ENCODE data around the gene STN1. TPM values are rescaled to one million over a fixed set of nuclear protein-coding genes. Genes with fewer than 3 reads are reported as not detected.
A peak's percentile ranks its signal among the peaks of the same experiment; 100 is the strongest.
"Not testable (repeated sequence)": the region's sequence is repeated elsewhere in the genome, so short reads cannot be mapped to it uniquely, and the experiment has no call there.

Gene STN1
- total RNA-seq, 2 experiments from 2014 or later: 53.3 to 54.8 TPM

DNA sequence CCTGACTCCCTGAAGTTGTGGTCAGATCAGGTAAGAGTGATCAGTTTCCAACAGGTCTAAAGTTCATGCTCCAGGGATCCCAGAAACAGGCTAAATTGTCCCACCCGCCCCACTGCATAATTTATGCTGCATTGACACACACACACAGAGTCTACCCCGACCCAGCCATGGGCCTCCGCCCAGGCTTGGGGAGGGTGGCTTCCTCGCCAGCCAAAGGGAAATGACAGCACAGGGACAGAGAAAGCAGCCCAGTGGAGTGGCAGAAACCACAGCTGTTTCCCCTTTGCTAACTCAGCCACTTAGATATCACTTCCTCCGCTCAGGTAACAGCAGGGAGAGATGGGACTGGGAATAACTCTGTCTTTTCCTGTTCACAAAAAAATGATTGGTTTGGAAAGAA lies 72.0 kb downstream of the STN1 start:
- Mint-ChIP-seq H3K36me3 (ENCODE audit: low read depth) (no peaks in the 10 kb centered on the region), H3K27me3 (ENCODE audit: low read depth) (no peaks in the 10 kb centered on the region), H3K4me3 (no peak overlapping the region), H3K9me3 (no peaks in the 10 kb centered on the region), H3K27ac (no peak overlapping the region), H3K4me1 (ENCODE audit: low read depth) (peaks cover 17% of the 10 kb centered on the region)
- DNase-seq: peak; percentile 61
- CTCF ChIA-PET: interaction anchor here (0.7 to 3.4 kb wide), 4 partner anchors 9 to 1166 kb away, joined by 3 to 26 read pairs (median 4); partner anchors contain the start of gene SH3PXD2A
- intact Hi-C loops (cut with micrococcal nuclease): no loop called here

DNA sequence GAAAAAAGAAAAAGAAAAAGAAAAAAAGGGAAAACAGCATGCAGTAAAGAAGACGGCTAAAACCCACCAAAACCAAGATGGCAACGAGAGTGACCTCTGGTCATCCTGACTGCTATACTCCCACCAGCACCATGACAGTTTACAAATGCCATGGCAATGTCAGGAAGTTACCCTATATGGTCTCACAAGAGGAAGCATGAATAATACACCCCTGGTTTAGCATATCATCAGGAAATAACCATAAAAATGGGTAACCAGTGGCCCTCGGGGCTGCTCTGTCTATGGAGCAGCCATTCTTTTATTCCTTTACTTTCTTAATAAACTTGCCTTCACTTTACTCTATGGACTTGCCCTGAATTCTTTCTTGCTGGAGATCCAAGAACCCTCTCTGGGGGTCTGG lies 72.6 kb downstream of the STN1 start:
- CTCF ChIA-PET; H3K27me3 Mint-ChIP-seq (ENCODE audit: low read depth); H3K4me3 Mint-ChIP-seq; intact Hi-C loops (cut with micrococcal nuclease); H3K36me3 Mint-ChIP-seq (ENCODE audit: low read depth); H3K9me3 Mint-ChIP-seq; DNase-seq; H3K27ac Mint-ChIP-seq: not testable (repeated sequence)
- H3K4me1 Mint-ChIP-seq (ENCODE audit: low read depth): peaks cover 17% of the 10 kb centered on the region

DNA sequence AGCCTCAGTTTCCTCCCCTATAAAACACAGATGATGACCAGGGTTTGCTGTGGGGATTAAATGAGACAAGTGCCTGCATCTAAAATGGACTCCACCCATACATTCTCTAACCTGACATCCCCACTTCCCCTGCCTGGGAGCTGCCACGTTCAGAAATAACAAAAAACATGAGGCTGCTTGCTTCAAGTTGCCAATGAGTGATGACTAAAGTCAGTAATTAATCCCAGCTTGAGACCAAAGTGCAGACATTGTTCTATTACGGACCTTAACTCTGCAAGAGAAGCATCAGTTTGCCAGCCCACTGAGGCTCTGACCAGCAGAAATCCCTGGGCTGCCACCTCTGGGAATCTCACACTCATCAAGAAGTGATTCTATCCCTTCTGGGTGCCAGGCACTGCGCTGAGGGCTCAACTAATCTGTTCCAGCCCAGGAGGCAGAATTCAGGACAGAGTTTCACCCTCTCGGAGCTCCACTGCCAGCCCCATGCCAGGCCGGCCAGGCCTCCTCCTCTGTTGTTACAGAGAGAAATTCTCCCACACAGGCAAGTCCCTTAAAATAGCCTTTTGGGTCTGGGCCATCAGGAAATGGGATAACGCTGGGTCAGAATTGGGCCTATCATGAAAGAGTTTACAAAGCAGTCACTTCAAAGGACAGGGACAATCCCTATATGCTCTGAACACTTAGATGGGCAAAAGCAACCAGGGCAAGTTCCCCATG lies 74.0 kb downstream of the STN1 start:
- Mint-ChIP-seq H3K36me3 (ENCODE audit: low read depth) (no peaks in the 10 kb centered on the region), H3K27me3 (ENCODE audit: low read depth) (no peaks in the 10 kb centered on the region), H3K4me1 (ENCODE audit: low read depth) (peaks cover 17% of the 10 kb centered on the region), H3K4me3 (no peak overlapping the region), H3K9me3 (no peaks in the 10 kb centered on the region), H3K27ac (no peak overlapping the region)
- intact Hi-C loops (cut with micrococcal nuclease): no loop called here
- DNase-seq: no peak
- CTCF ChIA-PET: interaction anchor here (1.7 kb wide), 1 partner anchor 131 kb away, joined by 6 read pairs; no protein-coding TSS in a partner anchor

DNA sequence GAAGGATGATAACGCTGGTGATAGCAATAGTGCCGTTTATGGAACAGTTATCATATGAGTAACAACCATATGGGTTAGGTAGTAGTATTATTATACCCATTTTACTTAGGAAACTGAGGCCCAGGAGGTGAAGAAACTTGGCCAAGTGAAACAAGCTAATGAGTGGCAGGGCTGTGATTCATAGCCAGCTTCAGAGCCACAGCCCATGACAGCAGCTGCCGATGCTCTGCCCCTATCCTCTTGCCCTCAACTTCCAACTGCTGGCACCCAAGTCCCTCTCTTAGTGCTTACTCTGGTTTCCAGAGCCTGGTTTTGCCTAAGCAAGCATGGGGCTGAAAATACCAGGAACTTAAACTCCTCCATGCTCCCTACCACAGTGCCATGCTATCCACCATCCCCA lies 74.9 kb downstream of the STN1 start:
- no peak for DNase-seq
- H3K9me3 Mint-ChIP-seq: no peaks in the 10 kb centered on the region
- intact Hi-C loops (cut with micrococcal nuclease): no loop called here
- no peaks in the 10 kb centered on the region for H3K27me3 Mint-ChIP-seq (ENCODE audit: low read depth)
- peaks cover 17% of the 10 kb centered on the region for H3K4me1 Mint-ChIP-seq (ENCODE audit: low read depth)
- H3K4me3 Mint-ChIP-seq: no peak overlapping the region
- CTCF ChIA-PET: interaction anchor here (0.6 to 1.7 kb wide), 3 partner anchors 14 to 449 kb away, joined by 3 to 6 read pairs (median 3); no protein-coding TSS in a partner anchor
- H3K27ac Mint-ChIP-seq: no peak overlapping the region
- H3K36me3 Mint-ChIP-seq (ENCODE audit: low read depth): no peaks in the 10 kb centered on the region

DNA sequence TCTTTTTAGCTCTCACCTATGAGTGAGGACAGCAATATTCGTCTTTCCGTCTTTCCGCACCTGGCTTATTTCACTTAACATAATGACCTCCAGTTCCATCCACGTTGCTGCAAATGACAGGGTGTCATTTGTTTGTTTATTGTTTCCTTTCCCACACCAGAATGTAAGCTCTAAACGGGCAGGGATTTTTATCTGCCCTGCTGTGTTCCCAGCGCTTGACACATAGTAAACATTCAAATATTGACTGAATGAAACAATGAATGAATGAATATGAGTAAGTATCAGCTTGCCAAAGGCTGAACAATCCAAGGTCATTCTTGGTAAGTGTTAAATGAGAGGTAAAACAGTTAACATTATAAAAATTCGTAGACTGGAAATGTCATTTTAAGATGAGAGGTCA lies 75.4 kb downstream of the STN1 start:
- DNase-seq: no peak
- Mint-ChIP-seq H3K27ac (no peak overlapping the region), H3K27me3 (ENCODE audit: low read depth) (no peaks in the 10 kb centered on the region), H3K4me3 (no peak overlapping the region), H3K9me3 (no peaks in the 10 kb centered on the region), H3K4me1 (ENCODE audit: low read depth) (peaks cover 17% of the 10 kb centered on the region), H3K36me3 (ENCODE audit: low read depth) (no peaks in the 10 kb centered on the region)
- CTCF ChIA-PET: interaction anchor here (0.6 to 1.7 kb wide), 3 partner anchors 14 to 449 kb away, joined by 3 to 6 read pairs (median 3); no protein-coding TSS in a partner anchor
- intact Hi-C loops (cut with micrococcal nuclease): no loop called here

DNA sequence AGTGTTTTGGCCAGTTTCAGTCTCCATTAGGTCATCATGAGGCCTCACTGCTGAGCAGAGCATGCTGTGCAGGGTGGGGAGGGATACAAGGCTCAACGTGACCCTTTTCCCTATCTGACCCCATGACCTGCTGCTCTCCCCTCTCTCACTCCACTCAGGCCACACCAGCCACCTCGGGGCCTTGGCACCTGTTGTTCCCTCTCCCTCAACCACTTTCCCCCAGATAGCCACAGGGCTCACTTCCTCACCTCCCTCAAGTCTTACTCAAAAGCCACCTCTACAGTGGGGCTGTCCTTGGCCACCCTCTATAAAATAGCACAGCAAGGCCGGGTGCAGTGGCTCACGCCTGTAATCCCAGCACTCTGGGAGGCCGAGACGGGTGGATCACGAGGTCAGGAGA lies 76.5 kb downstream of the STN1 start:
- no peaks in the 10 kb centered on the region for H3K27me3 Mint-ChIP-seq (ENCODE audit: low read depth)
- no peaks in the 10 kb centered on the region for H3K36me3 Mint-ChIP-seq (ENCODE audit: low read depth)
- H3K9me3 Mint-ChIP-seq: no peaks in the 10 kb centered on the region
- H3K4me3 Mint-ChIP-seq: no peak overlapping the region
- no peak overlapping the region for H3K27ac Mint-ChIP-seq
- CTCF ChIA-PET: no interaction called here
- peaks cover 13% of the 10 kb centered on the region for H3K4me1 Mint-ChIP-seq (ENCODE audit: low read depth)
- DNase-seq: no peak
- intact Hi-C loops (cut with micrococcal nuclease): no loop called here

DNA sequence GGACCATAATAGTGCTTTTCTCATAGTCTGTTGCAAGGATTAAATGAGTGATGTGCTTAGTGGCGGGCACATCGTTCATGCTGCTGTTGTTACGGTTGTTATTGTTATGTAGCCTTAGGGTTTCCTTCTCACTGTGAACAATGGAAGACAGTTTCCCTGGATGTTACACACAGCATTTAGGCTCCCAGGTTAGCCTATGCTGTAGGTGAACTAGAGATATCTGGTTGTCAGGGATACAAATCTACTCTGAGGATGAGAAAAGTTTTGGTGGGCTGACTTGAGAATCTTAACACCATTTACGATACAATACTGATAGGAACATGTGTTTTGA lies 77.3 kb downstream of the STN1 start:
- intact Hi-C loops (cut with micrococcal nuclease): no loop called here
- CTCF ChIA-PET: interaction anchor here (0.6 to 1.5 kb wide), 2 partner anchors 7 to 128 kb away, joined by 3 to 4 read pairs; no protein-coding TSS in a partner anchor

DNA sequence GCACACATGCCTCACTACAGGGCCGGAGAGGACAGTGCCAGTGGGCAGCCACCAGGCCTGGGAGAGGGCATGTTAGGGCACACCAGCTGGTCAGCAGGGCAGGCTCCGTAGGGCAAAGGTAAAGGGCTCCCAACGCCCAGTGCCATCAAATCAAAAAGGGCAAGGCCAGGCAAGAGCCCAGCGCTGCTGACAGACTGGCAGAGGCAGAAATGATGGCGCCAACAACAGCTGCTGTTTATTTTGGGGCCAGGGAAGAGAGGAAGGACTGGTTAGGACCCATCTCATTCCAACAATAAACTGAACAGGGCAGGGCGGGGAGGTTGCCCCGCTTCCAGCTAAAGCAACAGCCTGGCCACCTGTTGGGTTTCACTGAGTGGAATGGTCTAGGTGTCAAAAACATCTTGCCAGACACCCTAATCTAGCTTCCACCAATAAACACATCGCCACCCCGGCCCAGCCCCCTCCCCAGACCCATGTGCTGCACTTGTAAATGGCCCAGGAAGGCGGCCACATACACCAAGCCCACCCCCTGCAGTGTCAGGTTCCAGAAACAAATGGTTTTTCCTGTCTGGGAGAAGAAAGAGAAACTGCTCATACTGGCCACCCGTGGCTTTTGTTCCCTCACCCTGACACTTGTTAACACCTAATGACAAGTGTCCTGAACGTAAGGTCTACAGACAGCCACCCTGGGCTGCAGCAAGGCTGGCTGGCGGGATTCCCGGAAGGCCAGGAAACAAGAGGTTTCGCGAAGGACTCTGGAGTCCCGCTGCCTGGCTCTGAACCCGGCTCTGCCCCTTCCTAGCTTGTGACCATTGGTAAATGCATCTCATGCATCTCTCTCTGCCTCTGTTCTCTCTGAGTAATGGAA lies 77.9 kb downstream of the STN1 start:
- no peaks in the 10 kb centered on the region for H3K9me3 Mint-ChIP-seq
- no peaks in the 10 kb centered on the region for H3K27me3 Mint-ChIP-seq (ENCODE audit: low read depth)
- DNase-seq: no peak
- CTCF ChIA-PET: interaction anchor here (0.6 to 1.5 kb wide), 3 partner anchors 8 to 127 kb away, joined by 3 to 4 read pairs (median 3); no protein-coding TSS in a partner anchor
- H3K27ac Mint-ChIP-seq: no peak overlapping the region
- H3K4me3 Mint-ChIP-seq: no peak overlapping the region
- intact Hi-C loops (cut with micrococcal nuclease): no loop called here
- H3K36me3 Mint-ChIP-seq (ENCODE audit: low read depth): no peaks in the 10 kb centered on the region
- no peaks in the 10 kb centered on the region for H3K4me1 Mint-ChIP-seq (ENCODE audit: low read depth)

More for the DNA sequence above, 77.3 kb downstream of the STN1 start:
- H3K27me3 Mint-ChIP-seq (ENCODE audit: low read depth): no peaks in the 10 kb centered on the region
- no peak overlapping the region for H3K4me3 Mint-ChIP-seq
- H3K9me3 Mint-ChIP-seq: no peaks in the 10 kb centered on the region
- H3K36me3 Mint-ChIP-seq (ENCODE audit: low read depth): no peaks in the 10 kb centered on the region
- no peak overlapping the region for H3K27ac Mint-ChIP-seq
- peaks cover 4% of the 10 kb centered on the region for H3K4me1 Mint-ChIP-seq (ENCODE audit: low read depth)
- no peak for DNase-seq

DNA sequence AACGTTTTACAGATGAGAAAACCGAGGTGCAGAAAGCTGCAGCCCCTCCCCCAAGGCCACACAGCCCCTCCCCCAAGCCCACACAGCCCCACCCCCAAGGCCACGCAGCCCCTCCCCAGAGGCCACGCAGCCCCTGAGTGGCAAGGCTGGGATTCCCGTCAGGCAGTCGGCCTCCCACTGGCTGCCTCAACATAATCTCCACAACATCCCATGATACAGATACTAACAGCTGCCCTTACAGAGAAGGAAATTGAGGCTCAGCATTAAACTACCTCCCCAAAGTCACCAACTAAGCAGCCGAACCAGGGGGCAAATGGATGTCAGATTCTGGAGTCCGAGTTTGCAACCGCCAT lies 78.5 kb downstream of the STN1 start:
- Mint-ChIP-seq H3K4me1 (ENCODE audit: low read depth) (no peaks in the 10 kb centered on the region), H3K4me3 (no peak overlapping the region), H3K36me3 (ENCODE audit: low read depth) (no peaks in the 10 kb centered on the region), H3K27ac (no peak overlapping the region), H3K27me3 (ENCODE audit: low read depth) (no peaks in the 10 kb centered on the region), H3K9me3 (no peaks in the 10 kb centered on the region)
- DNase-seq: no peak
- intact Hi-C loops (cut with micrococcal nuclease): no loop called here
- CTCF ChIA-PET: interaction anchor here (1.0 to 1.5 kb wide), 2 partner anchors 9 to 126 kb away, joined by 3 to 4 read pairs; no protein-coding TSS in a partner anchor

DNA sequence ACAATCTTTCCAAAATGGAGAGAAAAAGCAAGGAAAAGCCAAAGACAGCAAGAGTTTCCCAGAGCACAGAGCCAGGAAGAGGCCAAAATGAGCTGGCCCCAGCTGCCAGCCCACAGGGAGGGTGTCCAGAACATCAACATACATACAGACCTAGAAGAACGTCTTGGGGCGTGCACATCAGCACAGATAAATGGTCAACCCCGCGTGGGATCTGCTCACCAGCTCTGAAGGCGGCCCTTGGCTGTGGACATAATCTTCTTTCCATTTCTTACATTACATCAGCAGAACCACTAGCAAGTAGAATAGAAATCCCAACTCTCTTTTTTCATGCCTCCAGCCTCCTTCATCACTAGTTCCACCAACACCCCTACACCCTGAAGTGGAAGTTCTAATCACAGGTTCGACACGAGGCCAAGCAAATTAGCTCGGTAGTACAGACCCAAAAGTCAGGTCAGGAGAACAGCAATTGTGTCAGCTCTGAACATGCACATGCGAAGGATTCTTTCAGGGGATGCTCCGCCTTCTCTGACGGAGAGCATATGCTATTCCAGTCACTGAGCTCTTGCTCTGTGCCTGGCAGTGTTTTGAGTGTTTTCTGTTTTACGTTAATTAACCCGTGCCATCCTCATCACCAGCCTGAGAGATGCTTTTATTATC lies 79.0 kb downstream of the STN1 start:
- intact Hi-C loops (cut with micrococcal nuclease): no loop called here
- Mint-ChIP-seq H3K36me3 (ENCODE audit: low read depth) (no peaks in the 10 kb centered on the region), H3K27me3 (ENCODE audit: low read depth) (no peaks in the 10 kb centered on the region), H3K9me3 (no peaks in the 10 kb centered on the region), H3K4me1 (ENCODE audit: low read depth) (no peaks in the 10 kb centered on the region), H3K27ac (no peak overlapping the region), H3K4me3 (no peak overlapping the region)
- no peak for DNase-seq
- CTCF ChIA-PET: interaction anchor here (0.5 to 1.5 kb wide), 3 partner anchors 9 to 125 kb away, joined by 3 to 4 read pairs (median 3); no protein-coding TSS in a partner anchor

DNA sequence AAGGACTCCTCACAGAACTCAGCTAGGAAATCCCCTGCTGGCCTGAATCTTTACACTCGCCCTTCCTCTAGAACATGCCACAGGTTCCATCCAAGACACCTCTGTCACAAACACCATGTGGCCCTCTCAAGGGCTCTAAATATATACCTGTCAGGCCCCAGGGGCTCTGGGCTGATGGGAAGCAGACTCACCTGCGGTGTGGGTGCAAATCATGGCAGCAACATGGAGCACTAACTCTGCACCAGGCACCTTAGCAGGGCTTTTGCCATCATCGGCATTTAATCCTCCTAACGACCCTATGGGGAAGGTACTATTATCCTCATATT lies 80.0 kb downstream of the STN1 start:
- H3K27me3 Mint-ChIP-seq (ENCODE audit: low read depth): no peaks in the 10 kb centered on the region
- intact Hi-C loops (cut with micrococcal nuclease): no loop called here
- H3K27ac Mint-ChIP-seq: no peak overlapping the region
- no peaks in the 10 kb centered on the region for H3K4me1 Mint-ChIP-seq (ENCODE audit: low read depth)
- CTCF ChIA-PET: no interaction called here
- no peak overlapping the region for H3K4me3 Mint-ChIP-seq
- no peaks in the 10 kb centered on the region for H3K9me3 Mint-ChIP-seq
- no peak for DNase-seq
- no peaks in the 10 kb centered on the region for H3K36me3 Mint-ChIP-seq (ENCODE audit: low read depth)

DNA sequence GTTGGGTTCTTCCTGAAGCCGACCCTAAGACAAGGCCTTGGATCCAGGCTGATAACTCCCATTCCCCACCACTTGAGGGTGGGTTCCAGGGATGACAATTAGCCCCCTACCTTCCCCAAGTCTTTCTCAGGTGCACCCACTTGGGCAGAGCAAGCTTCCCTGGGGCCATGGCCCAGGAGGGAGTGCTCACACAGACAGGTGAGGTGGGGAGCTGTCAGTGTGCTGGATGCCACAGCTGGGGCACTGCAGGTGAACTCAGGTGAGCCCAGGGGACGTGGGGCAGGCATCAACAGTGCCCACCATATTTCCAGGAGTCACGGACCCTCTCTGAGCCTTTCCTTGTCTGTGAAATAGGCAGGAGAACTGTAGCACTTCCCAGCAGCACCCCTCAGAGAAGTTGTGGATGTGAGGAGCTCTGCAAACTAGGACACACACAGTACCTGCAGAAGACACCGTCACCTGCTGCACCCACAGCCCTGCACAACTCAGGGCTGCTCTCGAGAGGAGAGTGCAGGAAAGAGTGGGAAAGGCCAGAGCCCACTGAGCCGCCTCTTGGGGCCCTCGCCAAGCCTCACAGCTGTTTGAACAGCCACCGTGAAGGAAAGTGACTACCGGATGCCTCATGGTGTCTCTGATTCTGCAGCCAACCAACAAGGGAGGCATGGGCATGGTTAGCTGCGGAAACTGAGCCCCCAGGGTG lies 80.5 kb downstream of the STN1 start:
- Mint-ChIP-seq H3K27me3 (ENCODE audit: low read depth) (no peaks in the 10 kb centered on the region), H3K4me3 (no peak overlapping the region), H3K36me3 (ENCODE audit: low read depth) (no peaks in the 10 kb centered on the region), H3K4me1 (ENCODE audit: low read depth) (no peaks in the 10 kb centered on the region), H3K27ac (no peak overlapping the region), H3K9me3 (no peaks in the 10 kb centered on the region)
- DNase-seq: no peak
- CTCF ChIA-PET: interaction anchor here (1.2 kb wide), 1 partner anchor 11 kb away, joined by 3 read pairs; no protein-coding TSS in a partner anchor
- intact Hi-C loops (cut with micrococcal nuclease): no loop called here

All from activated naive CD4-positive, alpha-beta T cell treated with anti-CD3 and anti-CD28 coated beads for 36 hours (primary cell).